HCT116 (cell line): Measurements from ENCODE around the gene PTPRA.

Experiments used
- ATF3 ChIP-seq: IDR thresholded peaks from 2 replicates; pipeline ENCODE4 v1.6.1; 2012
- CEBPB ChIP-seq: IDR thresholded peaks from 2 replicates; pipeline ENCODE4 v1.6.1; 2012; ENCODE audit warnings: low read depth
- CTCF ChIP-seq, 3 experiments: fragments of 200-600 bp in 1 of 3; sonication (generic) in 1 of 3; IDR thresholded peaks in 2 of 3; conservative IDR thresholded peaks in 1 of 3; 2 replicates each; pipeline ENCODE4 v1.5.1; 2012 to 2017; ENCODE audit warnings: low read depth in 2 of 3, low read length in 2 of 3, antibody characterized with exemption in 1 of 3, borderline replicate concordance in 1 of 3, control low read depth in 1 of 3, mild to moderate bottlenecking in 1 of 3, mixed read lengths in 1 of 3, mixed run types in 1 of 3, moderate library complexity in 1 of 3; ENCODE audit not compliant: insufficient read depth in 1 of 3
- EZH2 ChIP-seq: fragments of 200-600 bp; sonication (generic); IDR thresholded peaks from 2 replicates; pipeline ENCODE4 v1.6.1; 2017; ENCODE audit warnings: antibody characterized with exemption, mixed run types
- FOSL1 ChIP-seq: IDR thresholded peaks from 2 replicates; pipeline ENCODE4 v1.6.1; 2012; ENCODE audit warnings: low read depth
- POLR2A ChIP-seq: IDR thresholded peaks from 2 replicates; pipeline ENCODE4 v1.7.0; 2011; ENCODE audit warnings: borderline replicate concordance; ENCODE audit not compliant: insufficient read depth, insufficient read length; ENCODE audit errors: extremely low read depth
- POLR2AphosphoS5 ChIP-seq: IDR thresholded peaks from 2 replicates; pipeline ENCODE4 v1.6.1; 2011; ENCODE audit warnings: mild to moderate bottlenecking, low read depth, low read length, moderate library complexity
- RAD21 ChIP-seq: IDR thresholded peaks from 2 replicates; pipeline ENCODE4 v1.6.1; 2012; ENCODE audit warnings: low read depth, mild to moderate bottlenecking
- REST ChIP-seq: IDR thresholded peaks from 2 replicates; pipeline ENCODE4 v1.6.1; 2012; ENCODE audit warnings: low read depth

DNA sequence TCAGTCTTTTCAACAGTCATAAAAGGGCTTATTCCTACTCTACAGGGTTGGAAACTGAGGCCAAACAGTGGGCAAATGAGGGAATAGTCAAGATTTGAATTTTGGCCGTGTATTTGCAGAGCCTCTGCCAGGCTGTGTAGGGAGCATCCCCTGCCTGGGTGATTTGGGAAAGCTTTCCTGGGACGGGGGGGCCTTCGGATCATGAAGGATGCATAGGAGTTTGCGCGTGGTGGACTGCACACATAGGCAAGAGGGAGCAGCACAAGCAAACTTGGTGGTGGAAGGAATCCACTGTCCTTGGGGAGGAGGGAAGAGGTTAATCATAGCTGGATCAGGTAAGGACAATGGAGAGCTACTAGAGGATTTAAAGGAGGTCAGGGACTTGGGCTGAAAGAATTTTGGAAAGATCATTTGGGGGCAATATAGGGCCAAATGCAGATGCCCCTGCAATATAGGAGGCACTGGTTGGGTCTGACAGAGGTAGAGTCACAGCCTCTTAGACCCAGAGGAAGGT lies 2.5 kb downstream of the PTPRA start:
- TF ChIP-seq CTCF (IDR thresholded peaks at IDR 0.05 in 2 of 3, conservative IDR thresholded peaks at IDR 0.05 in 1 of 3; ENCODE audit: borderline replicate concordance in 1 of 3, insufficient read depth in 1 of 3, low read depth in 2 of 3, low read length in 2 of 3) (no peak), RAD21 (no peak), POLR2A (no peak), POLR2AphosphoS5 (no peak), ATF3 (no peak), REST (no peak), EZH2 (no peak), CEBPB (no peak), FOSL1 (no peak)
